ENCODE results near the gene ESR2. TPM values are rescaled to one million over a fixed set of nuclear protein-coding genes. Genes with fewer than 3 reads are reported as not detected.
"Not testable (repeated sequence)": the region's sequence is repeated elsewhere in the genome, so short reads cannot be mapped to it uniquely, and the experiment has no call there.

Gene ESR2
- total RNA-seq, 1 experiment from 2014 or later, result 0.07 TPM

- DNase-seq (ENCODE audit: extremely low read depth, low read depth), result no peak
Measured at GRCh38 chr14:64158608-64159007, 135.6 kb downstream of the ESR2 start.

- DNase-seq (ENCODE audit: extremely low read depth, low read depth), result no peak
Measured at GRCh38 chr14:64149921-64150320, 144.2 kb downstream of the ESR2 start.

GRCh38 chr14:64147126-64147790 lies 146.9 kb downstream of the ESR2 start:
- DNase-seq (ENCODE audit: extremely low read depth, low read depth), result no peak

- DNase-seq (ENCODE audit: extremely low read depth, low read depth), result peak; percentile 9
Measured at GRCh38 chr14:64137657-64138290, 156.4 kb downstream of the ESR2 start.

- DNase-seq (ENCODE audit: extremely low read depth, low read depth), result no peak
Measured at GRCh38 chr14:64126548-64126947, 167.6 kb downstream of the ESR2 start.

GRCh38 chr14:64125270-64125669 lies 168.9 kb downstream of the ESR2 start:
- no peak for DNase-seq (ENCODE audit: extremely low read depth, low read depth)

GRCh38 chr14:64123241-64123822 lies 170.8 kb downstream of the ESR2 start:
- DNase-seq (ENCODE audit: extremely low read depth, low read depth), result no peak

GRCh38 chr14:64119980-64120379 lies 174.2 kb downstream of the ESR2 start:
- DNase-seq (ENCODE audit: extremely low read depth, low read depth), result no peak

GRCh38 chr14:64119500-64119899 lies 174.7 kb downstream of the ESR2 start:
- DNase-seq (ENCODE audit: extremely low read depth, low read depth), result peak; percentile 45

- DNase-seq (ENCODE audit: extremely low read depth, low read depth), result no peak
Measured at GRCh38 chr14:64118892-64119291, 175.3 kb downstream of the ESR2 start.

- DNase-seq (ENCODE audit: extremely low read depth, low read depth), result not testable (repeated sequence)
Measured at GRCh38 chr14:64118403-64118742, 175.8 kb downstream of the ESR2 start.

GRCh38 chr14:64117671-64118402 lies 176.3 kb downstream of the ESR2 start:
- peak; percentile 82 for DNase-seq (ENCODE audit: extremely low read depth, low read depth)

- no peak for DNase-seq (ENCODE audit: extremely low read depth, low read depth)
Measured at GRCh38 chr14:64115401-64115800, 178.8 kb downstream of the ESR2 start.

- DNase-seq (ENCODE audit: extremely low read depth, low read depth), result no peak
Measured at GRCh38 chr14:64114796-64115195, 179.4 kb downstream of the ESR2 start.

GRCh38 chr14:64114166-64114565 lies 180.0 kb downstream of the ESR2 start:
- DNase-seq (ENCODE audit: extremely low read depth, low read depth), result no peak

GRCh38 chr14:64112867-64113678 lies 181.1 kb downstream of the ESR2 start:
- no peak for DNase-seq (ENCODE audit: extremely low read depth, low read depth)

- DNase-seq (ENCODE audit: extremely low read depth, low read depth), result no peak
Measured at GRCh38 chr14:64110802-64111201, 183.4 kb downstream of the ESR2 start.

GRCh38 chr14:64109819-64110554 lies 184.2 kb downstream of the ESR2 start:
- no peak for DNase-seq (ENCODE audit: extremely low read depth, low read depth)

GRCh38 chr14:64107438-64107837 lies 186.7 kb downstream of the ESR2 start:
- no peak for DNase-seq (ENCODE audit: extremely low read depth, low read depth)

- DNase-seq (ENCODE audit: extremely low read depth, low read depth), result no peak
Measured at GRCh38 chr14:64098120-64098519, 196.1 kb downstream of the ESR2 start.

Measured in NCI-H460 (cell line).